HFFc6 (cell line): ENCODE measurements around the gene LAMC3. TPM values are rescaled to one million over a fixed set of nuclear protein-coding genes. Genes with fewer than 3 reads are reported as not detected.

Source experiments
- DNase-seq: peaks from one replicate; pipeline ENCODE4 v3.0.0-alpha.2; 2018
- H3K27ac Mint-ChIP-seq: 2 replicates; pipeline ENCODE4 v1.8.0; 2020; ENCODE audit warnings: mild to moderate bottlenecking, mixed read lengths
- H3K27me3 Mint-ChIP-seq: 2 replicates; pipeline ENCODE4 v1.8.0; 2021; ENCODE audit warnings: mild to moderate bottlenecking, moderate library complexity, mixed read lengths; ENCODE audit not compliant: insufficient read depth
- H3K36me3 Mint-ChIP-seq: 2 replicates; pipeline ENCODE4 v1.8.0; 2021; ENCODE audit warnings: low read depth, mixed read lengths
- H3K4me1 Mint-ChIP-seq: 2 replicates; pipeline ENCODE4 v1.8.0; 2020; ENCODE audit warnings: low read depth, mixed read lengths
- H3K4me3 Mint-ChIP-seq: 2 replicates; pipeline ENCODE4 v1.8.0; 2020; ENCODE audit warnings: mild to moderate bottlenecking, moderate library complexity, mixed read lengths
- H3K9me3 Mint-ChIP-seq: 2 replicates; pipeline ENCODE4 v1.8.0; 2020; ENCODE audit warnings: mild to moderate bottlenecking, mixed read lengths
- CTCF ChIP-seq: fragments of 200-600 bp; sonication (generic); IDR thresholded peaks from 2 replicates; pipeline ENCODE4 v1.5.0; 2021; ENCODE audit warnings: antibody characterized with exemption, mild to moderate bottlenecking
- total RNA-seq, 6 experiments: library from RNA; stranded (reverse); fragmentation: NEBNext Ultra II Directional; extraction: Animal tissue kit (Norgen Biotek cat#: 25700); gene quantifications; 2 replicates in 1 of 6; 3 replicates in 5 of 6; pipeline ENCODE4 v1.2.3, GENCODE V29; 2021

LAMC3 gene
- total RNA-seq, 6 experiments from 2014 or later: not detected

GRCh38 chr9:131048820-131049219 lies 39.8 kb downstream of the LAMC3 start:
- Mint-ChIP-seq H3K27me3 (peaks cover 18% of the 10 kb centered on the region), H3K4me3 (no peak overlapping the region), H3K9me3 (no peaks in the 10 kb centered on the region), H3K36me3 (no peaks in the 10 kb centered on the region), H3K4me1 (no peaks in the 10 kb centered on the region), H3K27ac (no peak overlapping the region)
- no peak for TF ChIP-seq CTCF
- no peak for DNase-seq

- peaks cover 24% of the 10 kb centered on the region for H3K27me3 Mint-ChIP-seq
- H3K4me3 Mint-ChIP-seq: no peak overlapping the region
- no peak for DNase-seq
- TF ChIP-seq CTCF: no peak
- no peak overlapping the region for H3K27ac Mint-ChIP-seq
- H3K36me3 Mint-ChIP-seq: no peaks in the 10 kb centered on the region
- no peaks in the 10 kb centered on the region for H3K9me3 Mint-ChIP-seq
- no peaks in the 10 kb centered on the region for H3K4me1 Mint-ChIP-seq
These were observed 41.1 kb downstream of the LAMC3 start for GRCh38 chr9:131049829-131050715.

- TF ChIP-seq CTCF: no peak
- Mint-ChIP-seq H3K9me3 (no peaks in the 10 kb centered on the region), H3K36me3 (no peaks in the 10 kb centered on the region), H3K27ac (no peak overlapping the region), H3K27me3 (peaks cover 24% of the 10 kb centered on the region), H3K4me3 (no peak overlapping the region), H3K4me1 (no peaks in the 10 kb centered on the region)
- no peak for DNase-seq
These were observed 41.9 kb downstream of the LAMC3 start for GRCh38 chr9:131050831-131051230.

- Mint-ChIP-seq H3K4me1 (no peaks in the 10 kb centered on the region), H3K27me3 (peaks cover 24% of the 10 kb centered on the region), H3K4me3 (no peak overlapping the region), H3K36me3 (no peaks in the 10 kb centered on the region), H3K27ac (no peak overlapping the region), H3K9me3 (no peaks in the 10 kb centered on the region)
- DNase-seq: no peak
- TF ChIP-seq CTCF: no peak
These were observed 42.9 kb downstream of the LAMC3 start for GRCh38 chr9:131051592-131052517.

GRCh38 chr9:131053896-131054295 lies 44.9 kb downstream of the LAMC3 start:
- Mint-ChIP-seq H3K4me1 (no peaks in the 10 kb centered on the region), H3K36me3 (no peaks in the 10 kb centered on the region), H3K27ac (no peak overlapping the region), H3K9me3 (no peaks in the 10 kb centered on the region), H3K27me3 (peaks cover 22% of the 10 kb centered on the region), H3K4me3 (no peak overlapping the region)
- no peak for TF ChIP-seq CTCF
- DNase-seq: no peak
